Measurements from ENCODE around the gene CTSE. TPM values are rescaled to one million over a fixed set of nuclear protein-coding genes. Genes with fewer than 3 reads are reported as not detected.
"Not testable (repeated sequence)": the region's sequence is repeated elsewhere in the genome, so short reads cannot be mapped to it uniquely, and the experiment has no call there.

The CTSE gene
- total RNA-seq, 1 experiment from 2014 or later = not detected

GRCh38 chr1:206002871-206003801 is 20.6 kb downstream of the CTSE start, which contains the start of gene RAB7B:
TSS of gene RAB7B (minus strand) at chr1:206003395. CDS start at chr1:205994135, 9,260 bp downstream.
- Histone ChIP-seq H3K36me3 (no peaks in the 10 kb centered on the region), H3K27me3 (replicated peaks) (no peaks in the 10 kb centered on the region), H3K9me3 (replicated peaks) (no peaks in the 10 kb centered on the region), H3K27ac (no peak within 1 kb of the TSS), H3K4me3 (no peak within 1 kb of the TSS), H3K4me1 (replicated peaks) (peaks cover 28% of the 10 kb centered on the region)
- peak; percentile 34 to 37 for DNase-seq (ENCODE audit: low read depth in 1 of 2, low spot score in 2 of 2)

GRCh38 chr1:206002160-206002559 is 21.5 kb downstream of the CTSE start:
- Histone ChIP-seq H3K27ac (no peak overlapping the region), H3K9me3 (replicated peaks) (no peaks in the 10 kb centered on the region; the same call in 1 of the 2 replicates), H3K36me3 (no peaks in the 10 kb centered on the region), H3K4me3 (no peak overlapping the region), H3K27me3 (replicated peaks) (no peaks in the 10 kb centered on the region), H3K4me1 (replicated peaks) (peaks cover 28% of the 10 kb centered on the region)
- DNase-seq (ENCODE audit: low read depth in 1 of 2, low spot score in 2 of 2) = peak in 1 of 2 experiments; percentile 32

- Histone ChIP-seq H3K36me3 (no peaks in the 10 kb centered on the region), H3K27ac (no peak overlapping the region), H3K9me3 (replicated peaks) (no peaks in the 10 kb centered on the region; the same call in 1 of the 2 replicates), H3K27me3 (replicated peaks) (no peaks in the 10 kb centered on the region), H3K4me3 (no peak overlapping the region), H3K4me1 (replicated peaks) (peaks cover 28% of the 10 kb centered on the region)
- DNase-seq (ENCODE audit: low read depth in 1 of 2, low spot score in 2 of 2) = peak; percentile 65 to 76
Observed at GRCh38 chr1:206001476-206001888, 22.2 kb downstream of the CTSE start.

GRCh38 chr1:206000641-206001339 is 22.9 kb downstream of the CTSE start:
- Histone ChIP-seq H3K9me3 (replicated peaks) (no peaks in the 10 kb centered on the region; the same call in 1 of the 2 replicates), H3K36me3 (no peaks in the 10 kb centered on the region), H3K27ac (no peak overlapping the region), H3K4me3 (no peak overlapping the region), H3K4me1 (replicated peaks) (peaks cover 28% of the 10 kb centered on the region), H3K27me3 (replicated peaks) (no peaks in the 10 kb centered on the region)
- DNase-seq (ENCODE audit: low read depth in 1 of 2, low spot score in 2 of 2) = peak in 1 of 2 experiments; percentile 38

- H3K9me3 ChIP-seq (replicated peaks) = no peaks in the 10 kb centered on the region; the same call in 1 of the 2 replicates
- DNase-seq (ENCODE audit: low read depth in 1 of 2, low spot score in 2 of 2) = no peak
Observed at GRCh38 chr1:205998457-205999241, 25.0 kb downstream of the CTSE start.

GRCh38 chr1:205996641-205997040 is 27.1 kb downstream of the CTSE start:
- not testable (repeated sequence) for H3K9me3 ChIP-seq (replicated peaks); DNase-seq (ENCODE audit: low read depth in 1 of 2, low spot score in 2 of 2); H3K27ac ChIP-seq; H3K4me3 ChIP-seq; H3K27me3 ChIP-seq (replicated peaks); H3K36me3 ChIP-seq
- H3K4me1 ChIP-seq (replicated peaks) = peaks cover 11% of the 10 kb centered on the region

More at GRCh38 chr1:205998457-205999241, 25.0 kb downstream of the CTSE start:
- Histone ChIP-seq H3K36me3 (no peaks in the 10 kb centered on the region), H3K4me1 (replicated peaks) (peaks cover 23% of the 10 kb centered on the region), H3K4me3 (no peak overlapping the region), H3K27me3 (replicated peaks) (no peaks in the 10 kb centered on the region), H3K27ac (no peak overlapping the region)

- Histone ChIP-seq H3K4me3 (no peak overlapping the region), H3K27ac (no peak overlapping the region), H3K9me3 (replicated peaks) (no peaks in the 10 kb centered on the region; the same call in 1 of the 2 replicates), H3K36me3 (no peaks in the 10 kb centered on the region), H3K4me1 (replicated peaks) (no peaks in the 10 kb centered on the region), H3K27me3 (replicated peaks) (no peaks in the 10 kb centered on the region)
- no peak for DNase-seq (ENCODE audit: low read depth in 1 of 2, low spot score in 2 of 2)
Observed at GRCh38 chr1:205994346-205994745, 29.3 kb downstream of the CTSE start.

GRCh38 chr1:205993068-205993467 is 30.6 kb downstream of the CTSE start:
- no peak for DNase-seq (ENCODE audit: low read depth in 1 of 2, low spot score in 2 of 2)
- no peaks in the 10 kb centered on the region for H3K4me1 ChIP-seq (replicated peaks)
- no peak overlapping the region for H3K4me3 ChIP-seq
- H3K27me3 ChIP-seq (replicated peaks) = no peaks in the 10 kb centered on the region
- H3K27ac ChIP-seq = no peak overlapping the region
- H3K9me3 ChIP-seq (replicated peaks) = no peaks in the 10 kb centered on the region; the same call in 1 of the 2 replicates
- no peaks in the 10 kb centered on the region for H3K36me3 ChIP-seq

GRCh38 chr1:205992218-205992882 is 31.3 kb downstream of the CTSE start:
- H3K27ac ChIP-seq = no peak overlapping the region
- DNase-seq (ENCODE audit: low read depth in 1 of 2, low spot score in 2 of 2) = no peak
- H3K36me3 ChIP-seq = no peaks in the 10 kb centered on the region
- H3K4me1 ChIP-seq (replicated peaks) = no peaks in the 10 kb centered on the region
- no peaks in the 10 kb centered on the region; the same call in 1 of the 2 replicates for H3K9me3 ChIP-seq (replicated peaks)
- no peak overlapping the region for H3K4me3 ChIP-seq
- no peaks in the 10 kb centered on the region for H3K27me3 ChIP-seq (replicated peaks)

- Histone ChIP-seq H3K9me3 (replicated peaks) (no peaks in the 10 kb centered on the region), H3K4me3 (no peak overlapping the region), H3K27me3 (replicated peaks) (no peaks in the 10 kb centered on the region; the same call in 1 of the 2 replicates), H3K4me1 (replicated peaks) (no peaks in the 10 kb centered on the region), H3K27ac (no peak overlapping the region), H3K36me3 (no peaks in the 10 kb centered on the region)
- no peak for DNase-seq (ENCODE audit: low read depth in 1 of 2, low spot score in 2 of 2)
Observed at GRCh38 chr1:205991237-205991636, 32.5 kb downstream of the CTSE start.

GRCh38 chr1:205990226-205990625 is 33.5 kb downstream of the CTSE start:
- H3K27ac ChIP-seq = no peak overlapping the region
- H3K4me3 ChIP-seq = no peak overlapping the region
- no peaks in the 10 kb centered on the region for H3K9me3 ChIP-seq (replicated peaks)
- no peaks in the 10 kb centered on the region for H3K36me3 ChIP-seq
- H3K27me3 ChIP-seq (replicated peaks) = no peaks in the 10 kb centered on the region; the same call in 1 of the 2 replicates
- no peaks in the 10 kb centered on the region for H3K4me1 ChIP-seq (replicated peaks)
- no peak for DNase-seq (ENCODE audit: low read depth in 1 of 2, low spot score in 2 of 2)

GRCh38 chr1:205989786-205990185 is 33.9 kb downstream of the CTSE start:
- Histone ChIP-seq H3K9me3 (replicated peaks) (no peaks in the 10 kb centered on the region), H3K4me1 (replicated peaks) (no peaks in the 10 kb centered on the region), H3K27me3 (replicated peaks) (no peaks in the 10 kb centered on the region; the same call in 1 of the 2 replicates), H3K27ac (no peak overlapping the region), H3K36me3 (no peaks in the 10 kb centered on the region), H3K4me3 (no peak overlapping the region)
- DNase-seq (ENCODE audit: low read depth in 1 of 2, low spot score in 2 of 2) = no peak

- DNase-seq (ENCODE audit: low read depth in 1 of 2, low spot score in 2 of 2) = no peak
- no peaks in the 10 kb centered on the region for H3K9me3 ChIP-seq (replicated peaks)
- no peak overlapping the region for H3K27ac ChIP-seq
- H3K4me3 ChIP-seq = no peak overlapping the region
- no peaks in the 10 kb centered on the region for H3K4me1 ChIP-seq (replicated peaks)
- no peaks in the 10 kb centered on the region for H3K36me3 ChIP-seq
- H3K27me3 ChIP-seq (replicated peaks) = no peaks in the 10 kb centered on the region; the same call in 1 of the 2 replicates
Observed at GRCh38 chr1:205988585-205988995, 35.1 kb downstream of the CTSE start.

Data from SJSA1 (cell line).